Muscle of leg (tissue), 16 donors: ENCODE data around the gene CDPF1. TPM values are rescaled to one million over a fixed set of nuclear protein-coding genes. Genes with fewer than 3 reads are reported as not detected.

Experiments used
- DNase-seq: peaks from one replicate; pipeline ENCODE4 v3.0.0; 2013
- H3K27ac ChIP-seq: one replicate; pipeline ENCODE4 v1.5.1; 2013; ENCODE audit warnings: mild to moderate bottlenecking, low read length, control low read depth
- H3K27me3 ChIP-seq: one replicate; pipeline ENCODE4 v1.6.1; 2013; ENCODE audit warnings: low read length; ENCODE audit not compliant: control insufficient read depth, insufficient read depth
- H3K36me3 ChIP-seq: one replicate; pipeline ENCODE4 v1.6.1; 2013; ENCODE audit warnings: low read length; ENCODE audit not compliant: control insufficient read depth, insufficient read depth
- H3K4me1 ChIP-seq: one replicate; pipeline ENCODE4 v1.6.1; 2013; ENCODE audit warnings: low read length; ENCODE audit not compliant: control insufficient read depth, insufficient read depth
- H3K4me3 ChIP-seq: one replicate; pipeline ENCODE4 v1.5.1; 2013; ENCODE audit warnings: low read length, control low read depth
- H3K9me3 ChIP-seq: replicated peaks from 2 replicates; pipeline ENCODE4 v1.6.1; 2013; ENCODE audit warnings: low read depth, low read length; ENCODE audit not compliant: control insufficient read depth
- WGBS: methylation state at CpG from one replicate; pipeline ENCODE4 v1.1.5; 2013; ENCODE audit warnings: missing lambda C conversion rate; ENCODE audit not compliant: insufficient coverage; 5-methylcytosine and 5-hydroxymethylcytosine counted together
- long read RNA-seq, 11 donors: transcript quantifications; one replicate each; lab custom pipeline, GENCODE V29; 2026
- polyA plus RNA-seq, 8 donors: library from polyadenylated mRNA; unstranded; fragments of 120-200 nt; gene quantifications; one replicate each; pipeline versions ENCODE4 v1.2.1 to v1.2.3, GENCODE V29; 2013; ENCODE audit warnings: inconsistent platforms in 1 of 8, low replicate concordance in 1 of 8; ENCODE audit not compliant: insufficient read length in 8 of 8, insufficient read depth in 1 of 8
- total RNA-seq: library from RNA; stranded (reverse); fragments of 120-200 nt; gene quantifications from one replicate; pipeline ENCODE4 v1.2.4, GENCODE V29; 2013

Gene CDPF1
- total RNA-seq: 15.0 TPM
- polyA plus RNA-seq: 10 to 100 TPM; 10.4 to 14.8 (median 12.7) TPM
- long read RNA-seq, donor 1, partial matches to known transcripts: 0 of 2 reads
- long read RNA-seq, donor 1, other reads (novel, unspliced or antisense): 0 of 2 reads
- long read RNA-seq, donor 2, partial matches to known transcripts: 0 of 1 reads
- long read RNA-seq, donor 2, other reads (novel, unspliced or antisense): 0 of 1 reads
- long read RNA-seq, donor 3, partial matches to known transcripts: 0 of 9 reads
- long read RNA-seq, donor 3, other reads (novel, unspliced or antisense): 0 of 9 reads
- long read RNA-seq, donor 4, partial matches to known transcripts: 0 of 3 reads
- long read RNA-seq, donor 4, other reads (novel, unspliced or antisense): 0 of 3 reads
- long read RNA-seq, donor 5, transcript CDPF1-201 (4 exons, 1,875 nt): major isoform, 5 of 9 reads
- long read RNA-seq, donor 5, partial matches to known transcripts: 0 of 9 reads
- long read RNA-seq, donor 5, other reads (novel, unspliced or antisense): 0 of 9 reads
- long read RNA-seq, donor 6, transcript CDPF1-201 (4 exons, 1,875 nt): major isoform, 5 of 7 reads
- long read RNA-seq, donor 6, partial matches to known transcripts: 0 of 7 reads
- long read RNA-seq, donor 6, other reads (novel, unspliced or antisense): 0 of 7 reads
- long read RNA-seq, donor 7, partial matches to known transcripts: 0 of 3 reads
- long read RNA-seq, donor 7, other reads (novel, unspliced or antisense): 0 of 3 reads
- long read RNA-seq, donor 8, partial matches to known transcripts: 0 of 3 reads
- long read RNA-seq, donor 8, other reads (novel, unspliced or antisense): 0 of 3 reads
- long read RNA-seq, donor 9, partial matches to known transcripts: 0 of 2 reads
- long read RNA-seq, donor 9, other reads (novel, unspliced or antisense): 0 of 2 reads
- long read RNA-seq, donor 10, transcript CDPF1-201 (4 exons, 1,875 nt): major isoform, 6 of 14 reads
- long read RNA-seq, donor 10, partial matches to known transcripts: 7 of 14 reads
- long read RNA-seq, donor 10, other reads (novel, unspliced or antisense): 0 of 14 reads
- long read RNA-seq, donor 11, transcript CDPF1-201 (4 exons, 1,875 nt): major isoform, 6 of 6 reads
- long read RNA-seq, donor 11, partial matches to known transcripts: 0 of 6 reads
- long read RNA-seq, donor 11, other reads (novel, unspliced or antisense): 0 of 6 reads

DNA sequence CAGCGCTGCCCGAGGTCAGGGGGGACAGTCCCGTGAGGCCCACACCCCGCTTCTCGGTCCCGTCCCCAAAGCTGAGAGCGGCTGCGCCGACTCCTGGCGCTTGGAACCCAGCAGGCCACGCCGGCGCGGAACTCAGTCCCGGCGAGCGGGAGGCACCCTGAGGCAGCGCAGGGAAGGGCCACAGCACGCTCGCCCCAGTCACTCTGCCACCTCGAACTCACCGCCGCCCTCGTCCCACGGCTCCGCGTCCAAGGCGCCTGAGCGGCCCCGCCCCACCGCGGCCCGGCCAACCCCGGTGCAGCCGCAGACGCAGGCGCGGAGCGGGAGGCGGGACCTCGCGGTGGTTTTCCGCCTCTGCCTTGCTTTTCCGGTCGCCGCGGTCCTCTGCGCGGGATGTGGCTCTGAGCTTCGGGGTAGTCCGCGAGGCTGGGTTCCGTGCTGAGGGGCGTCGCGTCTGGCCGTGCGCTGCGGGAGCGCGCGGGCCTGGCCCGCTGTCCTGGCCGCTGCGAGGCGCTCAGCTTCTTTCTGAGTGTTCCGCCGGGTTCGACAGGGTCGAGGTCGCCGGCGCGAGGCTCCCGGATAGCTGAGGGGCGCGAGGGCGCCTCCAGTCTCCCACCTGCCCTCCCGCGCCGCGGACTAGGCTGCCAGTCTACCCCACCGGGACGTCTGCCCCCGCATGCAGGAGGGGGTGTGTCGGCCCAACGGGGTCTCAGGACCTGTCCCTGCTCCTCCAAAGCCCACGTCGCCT is at the start of gene CDPF1:
TSS of gene CDPF1 (minus strand) at position 259 of the 748 bp plus-strand sequence. CDS start 2,009 bp downstream, outside the sequence.
- Histone ChIP-seq H3K27me3 (peaks cover 2% of the 10 kb centered on the region), H3K27ac (peak within 1 kb of the TSS; percentile 91), H3K4me1 (peaks cover 38% of the 10 kb centered on the region), H3K4me3 (peak within 1 kb of the TSS; percentile 97), H3K36me3 (peaks cover 17% of the 10 kb centered on the region), H3K9me3 (no peaks in the 10 kb centered on the region)
- DNase-seq: peak; percentile 95
- WGBS: under 1% methylated on average over 89 of the region's 89 CpGs

- Histone ChIP-seq H3K36me3 (peaks cover 23% of the 10 kb centered on the region), H3K27ac (no peak overlapping the region), H3K9me3 (no peaks in the 10 kb centered on the region), H3K4me1 (peaks cover 18% of the 10 kb centered on the region), H3K4me3 (no peak overlapping the region), H3K27me3 (no peaks in the 10 kb centered on the region)
- no peak for DNase-seq
- WGBS: 88% methylated on average over 13 of the region's 13 CpGs
Observed at GRCh38 chr22:46299101-46299500, 49.0 kb upstream of the CDPF1 start.

DNA sequence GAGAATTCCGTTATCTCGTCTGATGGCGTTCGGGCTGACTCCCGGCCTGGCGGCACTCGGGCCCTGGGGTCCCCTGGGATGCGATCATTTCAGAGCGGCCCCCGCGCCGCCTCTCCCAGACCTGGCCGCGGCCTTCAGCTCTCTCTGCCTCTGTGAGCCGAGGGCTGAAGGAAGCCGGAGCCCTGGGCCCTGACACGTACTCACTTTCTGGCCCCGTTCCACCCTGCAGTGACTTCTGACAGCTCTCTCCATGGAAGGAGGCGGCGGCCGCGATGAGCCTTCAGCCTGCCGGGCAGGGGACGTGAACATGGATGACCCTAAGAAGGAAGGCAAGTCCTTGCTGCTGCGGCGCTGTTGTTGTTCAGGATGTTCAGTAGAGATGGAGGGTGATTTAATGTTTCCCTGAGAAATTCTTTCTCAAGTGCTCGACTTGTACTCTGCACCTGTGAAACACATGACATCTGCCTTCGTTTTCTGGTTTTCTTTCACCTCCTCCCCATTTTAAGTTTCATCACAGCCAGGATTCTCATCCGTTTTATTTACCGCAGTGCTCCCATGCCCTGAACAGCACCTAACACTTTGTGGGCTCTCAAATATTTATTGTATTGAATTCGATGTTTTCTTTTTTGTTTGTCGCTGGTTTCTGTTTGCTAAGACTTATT is 47.2 kb upstream of the CDPF1 start:
- Histone ChIP-seq H3K27me3 (no peaks in the 10 kb centered on the region), H3K36me3 (peaks cover 36% of the 10 kb centered on the region), H3K4me3 (peak overlapping the region; percentile 60), H3K9me3 (no peaks in the 10 kb centered on the region), H3K27ac (no peak overlapping the region), H3K4me1 (peaks cover 22% of the 10 kb centered on the region)
- 0% methylated on average over 28 of the region's 32 CpGs for WGBS
- DNase-seq: peak; percentile 55

GRCh38 chr22:46296257-46297150 is 46.4 kb upstream of the CDPF1 start, which contains the start of gene GTSE1:
Gene GTSE1 (plus strand): TSS chr22:46296870. CDS start chr22:46297401, 531 bp downstream.
- DNase-seq: peak; percentile 99
- under 1% methylated on average over 76 of the region's 76 CpGs for WGBS
- H3K4me1 ChIP-seq: peaks cover 22% of the 10 kb centered on the region
- peak within 1 kb of the TSS; percentile 92 for H3K27ac ChIP-seq
- peaks cover 40% of the 10 kb centered on the region for H3K36me3 ChIP-seq
- H3K27me3 ChIP-seq: no peaks in the 10 kb centered on the region
- H3K9me3 ChIP-seq: no peaks in the 10 kb centered on the region
- H3K4me3 ChIP-seq: peak within 1 kb of the TSS; percentile 60

- H3K27ac ChIP-seq: peak overlapping the region; percentile 92
- 58% methylated on average over 2 of the region's 4 CpGs for WGBS
Observed at GRCh38 chr22:46295277-46295971, 45.3 kb upstream of the CDPF1 start.

GRCh38 chr22:46294784-46295183 is 44.7 kb upstream of the CDPF1 start:
- WGBS: 89% methylated on average over 2 of the region's 2 CpGs
- Histone ChIP-seq H3K27ac (peak overlapping the region; percentile 7), H3K9me3 (no peaks in the 10 kb centered on the region), H3K27me3 (no peaks in the 10 kb centered on the region), H3K36me3 (peaks cover 43% of the 10 kb centered on the region), H3K4me3 (no peak overlapping the region), H3K4me1 (peaks cover 22% of the 10 kb centered on the region)
- no peak for DNase-seq

More at GRCh38 chr22:46295277-46295971, 45.3 kb upstream of the CDPF1 start:
- Histone ChIP-seq H3K4me3 (no peak overlapping the region), H3K27me3 (no peaks in the 10 kb centered on the region), H3K36me3 (peaks cover 42% of the 10 kb centered on the region), H3K9me3 (no peaks in the 10 kb centered on the region), H3K4me1 (peaks cover 22% of the 10 kb centered on the region)
- DNase-seq: no peak

- Histone ChIP-seq H3K9me3 (no peaks in the 10 kb centered on the region), H3K36me3 (peaks cover 43% of the 10 kb centered on the region), H3K4me3 (no peak overlapping the region), H3K4me1 (peaks cover 22% of the 10 kb centered on the region), H3K27ac (peak overlapping the region; percentile 59), H3K27me3 (no peaks in the 10 kb centered on the region)
- DNase-seq: peak; percentile 92
- WGBS: 43% methylated on average over 11 of the region's 11 CpGs
Observed at GRCh38 chr22:46293577-46294260, 43.6 kb upstream of the CDPF1 start.
